Amniotic epithelial cell (primary cell): ENCODE data around the gene SNAP25.

ENCODE experiments used
- DNase-seq: peaks from one replicate; pipeline ENCODE4 v3.0.0-alpha.2; 2010; ENCODE audit warnings: low read depth

Gene SNAP25

DNA sequence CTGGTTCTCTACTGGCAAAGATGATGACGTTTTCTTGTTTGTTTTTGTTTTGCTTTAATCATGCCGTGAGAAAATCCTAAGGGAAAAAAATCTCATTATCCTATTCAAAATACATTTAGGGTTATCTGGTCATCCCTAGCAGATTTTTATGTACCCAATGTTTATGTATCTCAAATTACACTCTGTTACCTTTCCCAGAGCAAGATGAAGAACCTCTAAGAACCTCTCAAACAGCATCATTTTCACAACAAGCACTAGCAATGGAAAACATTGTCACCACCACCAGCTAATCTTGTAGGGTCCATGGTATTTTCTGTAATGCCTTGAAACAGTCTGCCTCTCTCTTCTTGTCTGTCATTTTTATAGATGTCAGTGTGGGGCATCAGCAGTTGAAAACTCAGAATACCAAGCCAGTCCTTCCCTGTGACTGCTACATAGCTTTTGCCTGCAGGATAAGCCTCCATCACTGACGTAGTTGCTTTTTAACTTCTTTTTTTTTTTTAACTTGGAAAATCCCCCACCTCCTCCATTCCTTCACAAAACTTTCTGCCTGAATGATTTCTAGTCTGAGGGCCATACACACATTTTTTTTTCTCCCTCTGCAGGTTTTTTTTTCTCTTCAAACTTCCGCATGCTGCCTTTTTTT is 2.4 kb upstream of the SNAP25 start:
- DNase-seq: peak; percentile 57

GRCh38 chr20:10217721-10218410 is 764 bp upstream of the SNAP25 start:
- DNase-seq: peak; percentile 99

- DNase-seq: peak; percentile 83
Observed at GRCh38 chr20:10219452-10219791, 792 bp downstream of the SNAP25 start.

DNA sequence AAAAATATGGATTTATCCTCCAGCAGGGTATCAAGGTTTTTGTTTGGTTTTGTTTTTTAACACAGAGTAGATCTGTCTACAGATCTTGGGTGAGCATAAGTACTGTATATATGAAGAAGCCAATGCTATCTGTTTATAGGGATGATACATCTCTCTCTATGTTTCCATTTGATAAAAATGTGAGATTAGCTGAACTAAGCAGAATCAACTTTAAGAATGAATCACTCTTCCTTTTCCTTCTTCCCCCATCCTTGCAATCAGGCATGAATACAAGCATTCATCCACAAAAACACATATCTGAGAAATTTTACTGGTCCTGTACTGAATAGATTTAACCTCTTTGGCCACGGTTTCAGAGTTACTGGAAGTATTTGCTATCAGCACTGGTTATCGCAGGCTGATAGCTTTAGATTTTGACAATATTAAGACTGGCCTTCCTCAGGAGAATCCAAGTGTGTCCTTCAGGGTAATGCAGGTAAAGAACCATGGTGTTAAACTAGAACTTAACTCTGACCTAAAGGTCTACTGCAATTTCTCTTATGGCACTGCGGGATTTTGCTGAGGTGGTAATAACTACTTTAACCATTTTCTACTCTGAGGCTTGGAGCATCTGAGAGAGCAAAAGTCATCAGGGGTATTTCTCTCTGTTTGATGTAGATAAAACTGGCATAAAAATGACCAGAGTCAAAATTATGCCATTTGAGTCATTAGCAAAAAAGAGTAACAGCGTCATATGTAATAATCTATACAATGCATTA is 1.5 kb downstream of the SNAP25 start:
- DNase-seq: peak; percentile 24

DNA sequence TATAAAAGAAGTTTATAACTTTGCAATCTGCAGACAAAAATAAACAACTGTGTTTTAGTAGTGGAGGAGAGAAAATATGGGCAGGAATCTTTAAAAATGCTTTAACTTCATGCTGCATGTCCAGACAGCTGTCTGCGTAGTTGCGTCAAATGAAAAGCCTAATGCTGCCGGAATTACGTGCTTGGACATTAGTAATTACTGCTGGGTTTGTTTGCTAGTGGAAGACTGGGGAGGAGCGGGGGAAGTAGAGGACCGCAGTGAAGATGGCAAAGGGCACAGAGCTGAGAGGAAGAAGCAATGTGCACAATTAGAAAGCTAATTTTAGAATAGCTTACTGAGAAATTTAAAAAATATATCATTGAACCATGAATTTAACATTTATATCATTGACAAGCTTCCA is 2.4 kb downstream of the SNAP25 start:
- no peak for DNase-seq

DNA sequence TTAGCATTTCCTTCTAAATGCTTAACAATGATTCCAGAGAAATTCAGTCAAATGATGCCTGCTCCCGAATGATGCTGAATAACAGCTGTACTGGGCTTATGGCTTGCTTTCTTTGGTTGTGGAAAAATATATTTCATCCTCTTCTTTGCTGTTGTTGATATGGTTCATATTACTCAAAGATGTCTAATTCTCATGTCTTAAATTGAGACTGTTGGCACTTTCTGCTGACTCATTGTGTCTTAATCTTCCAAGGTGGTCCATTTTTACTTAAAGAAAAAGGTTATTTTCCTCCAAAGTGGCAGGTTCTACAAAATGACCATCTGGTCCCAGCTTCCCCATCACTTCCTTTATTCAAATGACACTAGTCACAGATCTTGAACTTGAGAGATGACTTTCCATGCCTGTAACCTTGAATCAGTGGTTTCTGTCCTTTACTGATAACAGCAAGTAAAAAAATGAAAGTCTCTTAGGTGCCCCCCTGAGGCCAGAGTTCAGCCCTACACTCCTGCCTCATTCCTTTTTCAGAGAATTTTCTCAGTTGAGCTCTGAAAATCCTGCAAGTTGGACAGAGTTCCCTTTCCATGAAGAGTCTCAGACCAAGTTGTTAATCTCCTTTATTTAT is 6.9 kb downstream of the SNAP25 start:
- DNase-seq: peak; percentile 32

- no peak for DNase-seq
Observed at GRCh38 chr20:10228330-10228729, 9.7 kb downstream of the SNAP25 start.

- no peak for DNase-seq
Observed at GRCh38 chr20:10231290-10231689, 12.7 kb downstream of the SNAP25 start.

- DNase-seq: peak; percentile 69
Observed at GRCh38 chr20:10236540-10237533, 18.2 kb downstream of the SNAP25 start.

DNA sequence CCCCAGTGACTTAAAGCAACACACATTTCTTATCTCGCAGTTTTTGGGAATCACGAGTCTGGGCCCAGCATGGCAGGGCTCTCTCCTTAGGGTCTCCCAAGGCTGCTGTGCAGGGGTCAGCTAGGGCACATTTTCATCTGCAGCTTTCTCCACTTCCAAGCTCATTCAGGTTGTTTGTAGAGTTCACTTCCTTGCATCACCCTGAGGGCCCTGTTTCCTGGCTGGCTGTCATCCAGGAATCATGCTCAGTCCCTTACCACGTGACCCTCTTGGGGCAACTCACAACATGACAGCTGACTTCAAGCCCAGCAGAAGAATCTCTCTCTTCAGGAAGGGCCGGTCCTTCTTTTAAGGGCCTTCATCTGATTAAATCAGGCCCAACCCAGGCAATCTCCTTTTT is 21.3 kb downstream of the SNAP25 start:
- peak; percentile 65 for DNase-seq

GRCh38 chr20:10240655-10241054 is 22.0 kb downstream of the SNAP25 start:
- no peak for DNase-seq

- DNase-seq: peak; percentile 78
Observed at GRCh38 chr20:10242166-10242565, 23.5 kb downstream of the SNAP25 start.

GRCh38 chr20:10247440-10247839 is 28.8 kb downstream of the SNAP25 start:
- DNase-seq: no peak

- no peak for DNase-seq
Observed at GRCh38 chr20:10249048-10249770, 30.6 kb downstream of the SNAP25 start.

DNA sequence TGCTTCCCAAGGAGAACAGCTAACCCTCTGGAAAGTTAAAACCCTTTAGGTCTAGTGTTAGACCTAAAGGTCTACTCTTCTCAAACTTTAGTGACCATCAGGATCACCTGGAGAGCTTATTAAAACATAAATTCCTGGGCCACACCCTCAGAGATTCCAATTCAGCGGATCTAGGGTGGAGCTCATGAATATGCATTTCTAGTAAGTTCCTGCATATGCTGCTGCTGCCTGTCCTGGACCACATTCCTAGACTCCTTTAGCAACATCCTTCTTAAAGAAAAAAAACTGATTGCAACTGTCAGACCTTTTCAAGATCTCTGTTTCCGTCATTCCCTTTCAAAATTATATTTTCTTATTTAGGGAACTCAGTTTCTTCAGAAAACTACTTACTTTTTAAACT is 31.2 kb downstream of the SNAP25 start:
- DNase-seq: no peak

DNA sequence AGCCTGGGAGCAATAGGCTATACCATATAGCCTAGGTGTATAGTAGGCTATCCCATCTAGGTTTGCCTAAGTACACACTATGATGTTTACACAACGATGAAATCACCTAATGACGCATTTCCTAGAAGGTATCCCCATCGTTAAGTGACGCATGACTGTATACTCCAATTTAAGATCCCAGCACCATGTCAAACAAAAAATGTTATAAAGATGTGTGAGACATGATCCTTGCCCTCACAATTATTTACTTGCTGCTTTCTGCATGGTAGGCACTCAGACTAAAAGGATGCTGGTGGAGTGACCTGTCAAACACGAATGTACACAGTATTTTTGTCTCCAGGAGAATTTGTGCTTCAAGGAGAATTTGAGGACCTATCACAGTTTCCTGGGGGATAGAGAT is 32.3 kb downstream of the SNAP25 start:
- no peak for DNase-seq

- DNase-seq: no peak
Observed at GRCh38 chr20:10253780-10254179, 35.1 kb downstream of the SNAP25 start.

DNA sequence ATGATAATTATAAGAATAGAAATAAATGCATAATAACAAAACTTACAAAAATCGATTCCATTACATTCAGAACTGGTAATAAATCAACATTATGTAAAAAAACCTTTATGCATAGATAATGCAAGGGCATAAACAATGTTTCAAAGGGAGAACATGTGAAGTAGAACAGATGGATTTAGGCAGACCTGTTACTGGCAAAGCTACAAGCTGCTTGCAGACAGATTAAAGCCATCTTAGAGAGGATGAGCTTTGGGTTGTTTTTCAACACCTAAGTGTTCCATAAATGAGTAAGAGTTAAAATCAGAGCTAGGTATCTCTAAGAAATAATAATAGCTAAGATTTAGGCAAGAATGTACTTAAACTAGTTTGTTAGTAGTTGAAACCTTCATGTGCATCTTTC is 37.2 kb downstream of the SNAP25 start:
- no peak for DNase-seq

DNA sequence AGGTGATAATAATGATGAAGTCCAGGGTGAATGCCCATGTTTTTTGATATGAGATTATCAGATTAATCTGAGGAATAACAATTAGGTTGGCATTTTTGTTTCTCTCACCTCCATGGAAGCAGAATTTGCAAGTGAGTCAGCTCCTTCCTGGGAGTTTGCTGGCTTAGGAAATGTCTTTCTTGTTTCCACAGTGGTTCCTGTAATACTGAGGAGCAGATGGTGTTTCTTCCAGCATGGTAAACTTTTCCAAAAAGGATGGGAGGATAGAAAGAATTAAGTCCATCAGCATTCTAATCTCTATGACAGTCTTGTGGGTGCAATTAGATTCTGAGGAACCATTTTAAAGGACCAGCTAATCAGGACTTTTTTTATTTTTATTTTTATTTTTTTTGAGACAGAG is 40.5 kb downstream of the SNAP25 start:
- DNase-seq: no peak

- DNase-seq: no peak
Observed at GRCh38 chr20:10260316-10260715, 41.7 kb downstream of the SNAP25 start.

DNA sequence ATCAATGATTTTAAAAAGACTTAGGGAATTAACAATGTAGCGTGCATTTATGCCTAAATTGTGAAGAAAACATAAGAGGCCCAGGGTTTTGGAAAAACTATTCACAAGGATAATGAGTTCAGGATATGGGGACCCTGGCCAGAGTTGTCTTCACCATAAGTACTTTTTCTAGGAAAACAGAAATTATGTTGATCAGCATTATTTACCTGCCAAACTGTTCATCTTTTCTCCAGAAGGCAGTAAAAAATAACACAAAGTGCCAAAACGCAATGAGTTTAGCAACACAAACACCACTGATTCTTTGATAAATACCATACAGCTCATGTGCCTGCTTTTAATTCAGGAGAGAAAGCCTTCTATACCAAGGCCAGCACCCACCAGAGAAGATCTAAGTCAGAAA is 43.1 kb downstream of the SNAP25 start:
- no peak for DNase-seq
